SU-DHL-6 (cell line): ENCODE measurements around the gene FLT1.

Experiments
- EZH2phosphoT487 ChIP-seq: fragments of 200-600 bp; sonication (generic), shearing (Covaris generic); conservative IDR thresholded peaks from 2 replicates; pipeline ENCODE4 v1.6.1; 2018; ENCODE audit warnings: mild to moderate bottlenecking, antibody characterized with exemption, low read length, moderate library complexity, mixed read lengths
- TF ChIP-seq, protein P1 (sequence below): fragments of 200-600 bp; sonication (generic); IDR thresholded peaks from one replicate; pipeline ENCODE4 v1.5.1; 2017; ENCODE audit warnings: antibody characterized with exemption, mild to moderate bottlenecking, low read length, moderate library complexity; ENCODE audit not compliant: insufficient read depth, poor library complexity, severe bottlenecking

DNA sequence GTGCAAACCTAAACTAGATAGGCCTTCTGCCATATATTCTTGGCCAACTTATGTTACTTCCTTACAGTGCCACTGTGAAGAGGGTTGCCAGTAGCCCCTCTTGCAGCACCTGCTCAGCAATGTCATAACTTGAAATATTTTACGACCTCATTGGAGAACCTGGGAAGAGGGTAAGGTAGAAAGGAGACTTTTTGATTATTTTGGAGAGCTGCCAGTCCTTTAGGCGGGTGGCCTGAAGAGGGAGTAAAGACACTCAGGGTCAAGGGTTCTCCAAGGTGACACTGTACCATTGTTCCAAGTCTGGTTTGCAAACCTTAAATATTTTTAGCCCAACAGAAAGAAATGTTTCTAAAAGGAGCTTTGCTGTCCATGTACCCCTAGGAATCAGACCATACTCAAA, 118.3 kb downstream of the FLT1 start:
- TF ChIP-seq, protein P1, sequence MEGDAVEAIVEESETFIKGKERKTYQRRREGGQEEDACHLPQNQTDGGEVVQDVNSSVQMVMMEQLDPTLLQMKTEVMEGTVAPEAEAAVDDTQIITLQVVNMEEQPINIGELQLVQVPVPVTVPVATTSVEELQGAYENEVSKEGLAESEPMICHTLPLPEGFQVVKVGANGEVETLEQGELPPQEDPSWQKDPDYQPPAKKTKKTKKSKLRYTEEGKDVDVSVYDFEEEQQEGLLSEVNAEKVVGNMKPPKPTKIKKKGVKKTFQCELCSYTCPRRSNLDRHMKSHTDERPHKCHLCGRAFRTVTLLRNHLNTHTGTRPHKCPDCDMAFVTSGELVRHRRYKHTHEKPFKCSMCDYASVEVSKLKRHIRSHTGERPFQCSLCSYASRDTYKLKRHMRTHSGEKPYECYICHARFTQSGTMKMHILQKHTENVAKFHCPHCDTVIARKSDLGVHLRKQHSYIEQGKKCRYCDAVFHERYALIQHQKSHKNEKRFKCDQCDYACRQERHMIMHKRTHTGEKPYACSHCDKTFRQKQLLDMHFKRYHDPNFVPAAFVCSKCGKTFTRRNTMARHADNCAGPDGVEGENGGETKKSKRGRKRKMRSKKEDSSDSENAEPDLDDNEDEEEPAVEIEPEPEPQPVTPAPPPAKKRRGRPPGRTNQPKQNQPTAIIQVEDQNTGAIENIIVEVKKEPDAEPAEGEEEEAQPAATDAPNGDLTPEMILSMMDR, result no peak
- no peak for TF ChIP-seq EZH2phosphoT487
